ENCODE measurements around the gene ADARB2.

GRCh38 chr10:1339396-1339795, 397.9 kb downstream of the ADARB2 start:
- TF ChIP-seq EZH2 (IDR thresholded peaks at IDR 0.05; ENCODE audit: insufficient read depth, poor library complexity, severe bottlenecking) (no peak), EZH2phosphoT487 (IDR thresholded peaks at IDR 0.05; ENCODE audit: insufficient read depth, low read depth) (no peak)
